Mesothelial cell of epicardium (in vitro differentiated cells): Measurements from ENCODE around the gene COL25A1. TPM values are rescaled to one million over a fixed set of nuclear protein-coding genes. Genes with fewer than 3 reads are reported as not detected.

Experiments
- DNase-seq, 2 experiments: peaks; one replicate each; pipeline ENCODE4 v3.0.0; 2021; ENCODE audit warnings: low spot score in 2 of 2; ENCODE audit not compliant: unreplicated experiment in 2 of 2
- H3K27ac Mint-ChIP-seq: 2 replicates; pipeline ENCODE4 v1.8.0; 2021; ENCODE audit warnings: mixed read lengths
- H3K27me3 Mint-ChIP-seq: 2 replicates; pipeline ENCODE4 v1.8.0; 2021; ENCODE audit warnings: low read depth, mixed read lengths
- H3K36me3 Mint-ChIP-seq: 2 replicates; pipeline ENCODE4 v1.8.0; 2021; ENCODE audit warnings: mixed read lengths
- H3K4me1 Mint-ChIP-seq: 2 replicates; pipeline ENCODE4 v1.8.0; 2021; ENCODE audit warnings: mixed read lengths
- H3K4me3 Mint-ChIP-seq: 2 replicates; pipeline ENCODE4 v1.8.0; 2021; ENCODE audit warnings: mild to moderate bottlenecking, moderate library complexity, mixed read lengths
- H3K9me3 Mint-ChIP-seq: 2 replicates; pipeline ENCODE4 v1.8.0; 2021; ENCODE audit warnings: mixed read lengths
- total RNA-seq: library from RNA; stranded (reverse); gene quantifications from 3 replicates; pipeline ENCODE4 v1.2.1, GENCODE V29; 2021
- TF ChIP-seq, protein P1 (sequence below): fragments of 200-600 bp; sonication (generic); IDR thresholded peaks from one replicate; pipeline ENCODE4 v1.5.0; 2021; ENCODE audit warnings: antibody characterized with exemption; ENCODE audit not compliant: unreplicated experiment

Gene COL25A1
- total RNA-seq, 1 donor from 2014 or later, result 56.7 TPM

DNA sequence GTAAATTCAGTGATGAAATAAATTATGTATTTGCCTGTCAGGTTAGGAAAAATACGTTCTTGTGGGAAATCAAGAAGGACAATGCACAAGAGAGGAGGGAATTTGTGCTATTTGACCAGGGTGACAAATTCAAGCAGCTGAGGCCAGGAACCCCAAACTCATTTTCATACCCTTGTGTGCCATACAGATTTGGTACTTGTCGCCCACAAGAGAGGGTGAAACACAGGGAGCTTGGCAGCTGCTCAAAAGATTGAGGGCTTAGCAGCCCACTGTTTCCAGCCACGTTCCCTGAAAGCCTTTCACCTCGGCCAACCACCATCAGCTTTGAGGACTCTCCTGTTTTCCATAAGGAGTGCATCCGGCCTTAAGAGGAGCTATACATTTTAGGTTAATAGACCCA lies 111.2 kb downstream of the COL25A1 start:
- DNase-seq, result no peak
- H3K36me3 Mint-ChIP-seq, result peaks cover 7% of the 10 kb centered on the region
- no peak overlapping the region for H3K4me3 Mint-ChIP-seq
- H3K27ac Mint-ChIP-seq, result no peak overlapping the region
- H3K9me3 Mint-ChIP-seq, result peaks cover 11% of the 10 kb centered on the region
- H3K27me3 Mint-ChIP-seq, result no peaks in the 10 kb centered on the region
- peaks cover 22% of the 10 kb centered on the region for H3K4me1 Mint-ChIP-seq
- TF ChIP-seq, protein P1, sequence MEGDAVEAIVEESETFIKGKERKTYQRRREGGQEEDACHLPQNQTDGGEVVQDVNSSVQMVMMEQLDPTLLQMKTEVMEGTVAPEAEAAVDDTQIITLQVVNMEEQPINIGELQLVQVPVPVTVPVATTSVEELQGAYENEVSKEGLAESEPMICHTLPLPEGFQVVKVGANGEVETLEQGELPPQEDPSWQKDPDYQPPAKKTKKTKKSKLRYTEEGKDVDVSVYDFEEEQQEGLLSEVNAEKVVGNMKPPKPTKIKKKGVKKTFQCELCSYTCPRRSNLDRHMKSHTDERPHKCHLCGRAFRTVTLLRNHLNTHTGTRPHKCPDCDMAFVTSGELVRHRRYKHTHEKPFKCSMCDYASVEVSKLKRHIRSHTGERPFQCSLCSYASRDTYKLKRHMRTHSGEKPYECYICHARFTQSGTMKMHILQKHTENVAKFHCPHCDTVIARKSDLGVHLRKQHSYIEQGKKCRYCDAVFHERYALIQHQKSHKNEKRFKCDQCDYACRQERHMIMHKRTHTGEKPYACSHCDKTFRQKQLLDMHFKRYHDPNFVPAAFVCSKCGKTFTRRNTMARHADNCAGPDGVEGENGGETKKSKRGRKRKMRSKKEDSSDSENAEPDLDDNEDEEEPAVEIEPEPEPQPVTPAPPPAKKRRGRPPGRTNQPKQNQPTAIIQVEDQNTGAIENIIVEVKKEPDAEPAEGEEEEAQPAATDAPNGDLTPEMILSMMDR, result no peak

- peaks cover 47% of the 10 kb centered on the region for H3K4me1 Mint-ChIP-seq
- no peaks in the 10 kb centered on the region for H3K27me3 Mint-ChIP-seq
- TF ChIP-seq, protein P1, result no peak
Observed at GRCh38 chr4:109186458-109186945, 116.0 kb downstream of the COL25A1 start.

DNA sequence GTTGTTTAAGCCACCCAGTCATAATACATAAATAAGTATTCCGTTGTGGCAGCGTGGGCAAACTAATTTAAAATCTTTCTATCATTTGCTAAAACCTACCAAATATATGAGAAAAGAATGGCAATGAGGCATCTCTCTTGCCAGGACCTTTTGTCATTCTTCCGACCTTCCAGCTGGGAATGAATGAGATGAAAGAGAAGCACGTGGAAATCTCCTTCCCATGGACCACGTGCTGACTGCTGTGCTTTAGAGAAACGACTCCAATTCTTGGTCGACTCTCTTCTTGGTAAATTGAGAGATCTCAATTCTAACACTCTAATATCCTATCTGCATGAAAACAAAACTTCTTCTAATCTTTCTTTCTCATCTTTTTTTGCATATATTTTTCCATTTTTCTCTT lies 116.5 kb downstream of the COL25A1 start:
- peaks cover 3% of the 10 kb centered on the region for H3K9me3 Mint-ChIP-seq
- no peaks in the 10 kb centered on the region for H3K27me3 Mint-ChIP-seq
- peaks cover 5% of the 10 kb centered on the region for H3K36me3 Mint-ChIP-seq
- no peak for DNase-seq
- no peak overlapping the region for H3K27ac Mint-ChIP-seq
- H3K4me1 Mint-ChIP-seq, result peaks cover 42% of the 10 kb centered on the region
- no peak overlapping the region for H3K4me3 Mint-ChIP-seq
- TF ChIP-seq, protein P1, result no peak

More at GRCh38 chr4:109186458-109186945, 116.0 kb downstream of the COL25A1 start:
- Mint-ChIP-seq H3K4me3 (no peak overlapping the region), H3K36me3 (peaks cover 5% of the 10 kb centered on the region), H3K9me3 (peaks cover 3% of the 10 kb centered on the region), H3K27ac (no peak overlapping the region)
- no peak for DNase-seq

GRCh38 chr4:109185548-109185947 lies 116.9 kb downstream of the COL25A1 start:
- Mint-ChIP-seq H3K27ac (no peak overlapping the region), H3K9me3 (peaks cover 3% of the 10 kb centered on the region), H3K27me3 (no peaks in the 10 kb centered on the region), H3K4me1 (peaks cover 38% of the 10 kb centered on the region), H3K36me3 (peaks cover 5% of the 10 kb centered on the region), H3K4me3 (no peak overlapping the region)
- no peak for DNase-seq
- TF ChIP-seq, protein P1, result no peak

GRCh38 chr4:109184491-109184961 lies 117.9 kb downstream of the COL25A1 start:
- Mint-ChIP-seq H3K9me3 (peaks cover 3% of the 10 kb centered on the region), H3K27ac (peak overlapping the region; percentile 87), H3K36me3 (peaks cover 5% of the 10 kb centered on the region), H3K4me1 (peaks cover 33% of the 10 kb centered on the region), H3K4me3 (no peak overlapping the region), H3K27me3 (no peaks in the 10 kb centered on the region)
- no peak for DNase-seq
- TF ChIP-seq, protein P1, result no peak
